Right atrium auricular region (tissue), 2 donors: ENCODE results near the gene SNTB2. TPM values are rescaled to one million over a fixed set of nuclear protein-coding genes. Genes with fewer than 3 reads are reported as not detected.

ENCODE experiments used
- DNase-seq: peaks from one replicate; pipeline ENCODE4 v3.0.0-alpha.2; 2019; ENCODE audit warnings: low spot score
- H3K27ac ChIP-seq, 2 donors: fragments of 200-600 bp; sonication (generic); 1 replicate in 1 of 2; 2 replicates in 1 of 2; pipeline ENCODE4 v1.5.1; 2016 to 2019
- H3K27me3 ChIP-seq, 2 donors: fragments of 200-600 bp; sonication (generic); one replicate each; pipeline versions ENCODE4 v1.5.1 to v1.6.0; 2017 to 2019
- H3K36me3 ChIP-seq: fragments of 200-600 bp; sonication (generic); one replicate; pipeline ENCODE4 v1.5.1; 2016
- H3K4me1 ChIP-seq, 2 donors: fragments of 200-600 bp; sonication (generic); one replicate each; pipeline versions ENCODE4 v1.5.1 to v1.6.0; 2017 to 2019
- H3K4me3 ChIP-seq, 2 donors: fragments of 200-600 bp; sonication (generic); 1 replicate in 1 of 2; 2 replicates in 1 of 2; pipeline ENCODE4 v1.5.1; 2017 to 2019; ENCODE audit warnings: mild to moderate bottlenecking in 1 of 2, moderate library complexity in 1 of 2
- H3K9me3 ChIP-seq, 2 donors: fragments of 200-600 bp; sonication (generic); one replicate each; pipeline ENCODE4 v1.5.1; 2019
- total RNA-seq, 2 donors: library from RNA; depleted of rRNA; stranded (reverse); fragments of >200 nt; gene quantifications; one replicate each; pipeline ENCODE4 v1.1.0, GENCODE V29; 2016
- TF ChIP-seq, protein P1 (sequence below), 2 donors: fragments of 200-600 bp; sonication (generic); IDR thresholded peaks; one replicate each; pipeline ENCODE4 v1.5.1; 2019; ENCODE audit warnings: antibody characterized with exemption in 2 of 2

SNTB2 gene
- total RNA-seq, 2 donors from 2014 or later = 12.3 to 35.1 TPM

DNA sequence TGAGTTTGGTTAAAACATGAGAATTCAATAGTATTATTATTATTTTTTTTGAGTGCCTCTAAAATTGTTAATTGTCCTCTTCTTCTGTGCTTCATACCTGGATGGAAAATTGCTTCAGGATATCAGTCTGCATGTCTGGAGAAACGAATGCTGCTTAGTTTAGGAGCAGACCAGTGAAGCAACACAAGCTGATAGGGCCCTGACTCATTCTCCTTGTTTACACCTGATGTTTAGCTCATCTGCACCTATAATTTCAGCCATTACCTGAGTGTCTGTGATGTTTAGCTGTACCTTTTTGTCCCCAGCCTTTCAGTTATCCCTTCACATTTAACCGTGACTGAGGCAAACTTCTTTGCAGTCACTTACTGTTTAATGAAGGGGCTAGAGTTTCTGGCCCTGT, 14.8 kb downstream of the SNTB2 start:
- Histone ChIP-seq H3K27me3 (no peaks in the 10 kb centered on the region), H3K36me3 (no peaks in the 10 kb centered on the region), H3K4me1 (peaks cover 0 to 24% of the 10 kb centered on the region in 2 donors), H3K4me3 (no peak overlapping the region), H3K27ac (no peak overlapping the region), H3K9me3 (no peaks in the 10 kb centered on the region)
- TF ChIP-seq, protein P1, sequence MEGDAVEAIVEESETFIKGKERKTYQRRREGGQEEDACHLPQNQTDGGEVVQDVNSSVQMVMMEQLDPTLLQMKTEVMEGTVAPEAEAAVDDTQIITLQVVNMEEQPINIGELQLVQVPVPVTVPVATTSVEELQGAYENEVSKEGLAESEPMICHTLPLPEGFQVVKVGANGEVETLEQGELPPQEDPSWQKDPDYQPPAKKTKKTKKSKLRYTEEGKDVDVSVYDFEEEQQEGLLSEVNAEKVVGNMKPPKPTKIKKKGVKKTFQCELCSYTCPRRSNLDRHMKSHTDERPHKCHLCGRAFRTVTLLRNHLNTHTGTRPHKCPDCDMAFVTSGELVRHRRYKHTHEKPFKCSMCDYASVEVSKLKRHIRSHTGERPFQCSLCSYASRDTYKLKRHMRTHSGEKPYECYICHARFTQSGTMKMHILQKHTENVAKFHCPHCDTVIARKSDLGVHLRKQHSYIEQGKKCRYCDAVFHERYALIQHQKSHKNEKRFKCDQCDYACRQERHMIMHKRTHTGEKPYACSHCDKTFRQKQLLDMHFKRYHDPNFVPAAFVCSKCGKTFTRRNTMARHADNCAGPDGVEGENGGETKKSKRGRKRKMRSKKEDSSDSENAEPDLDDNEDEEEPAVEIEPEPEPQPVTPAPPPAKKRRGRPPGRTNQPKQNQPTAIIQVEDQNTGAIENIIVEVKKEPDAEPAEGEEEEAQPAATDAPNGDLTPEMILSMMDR (IDR thresholded peaks at IDR 0.05) = no peak
- no peak for DNase-seq

DNA sequence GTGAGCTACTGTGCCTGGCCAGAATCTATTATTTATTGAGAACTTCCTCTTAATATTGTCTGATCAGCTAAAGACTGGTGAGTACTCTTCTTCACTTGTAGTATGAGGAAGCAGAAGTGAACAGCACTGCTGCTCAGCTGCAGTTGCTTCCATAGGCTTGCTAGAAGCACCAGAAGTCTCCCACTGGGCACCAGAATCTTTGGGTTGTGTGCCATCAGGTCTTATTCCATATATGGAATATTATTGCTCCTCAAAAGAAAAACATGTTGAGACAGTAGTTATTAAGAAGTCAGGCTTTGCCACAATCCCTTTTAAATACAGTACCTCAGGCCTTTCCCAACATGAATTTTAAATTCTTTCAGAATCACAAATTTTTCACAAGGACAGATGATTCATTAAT, 17.2 kb downstream of the SNTB2 start:
- Histone ChIP-seq H3K27ac (no peak overlapping the region), H3K4me1 (peaks cover 0 to 24% of the 10 kb centered on the region in 2 donors), H3K9me3 (no peaks in the 10 kb centered on the region), H3K27me3 (no peaks in the 10 kb centered on the region), H3K4me3 (no peak overlapping the region), H3K36me3 (no peaks in the 10 kb centered on the region)
- TF ChIP-seq, protein P1 (IDR thresholded peaks at IDR 0.05) = no peak
- no peak for DNase-seq

- Histone ChIP-seq H3K27me3 (no peaks in the 10 kb centered on the region), H3K36me3 (no peaks in the 10 kb centered on the region), H3K27ac (no peak overlapping the region), H3K4me3 (no peak overlapping the region), H3K4me1 (peaks cover 0 to 3% of the 10 kb centered on the region in 2 donors), H3K9me3 (no peaks in the 10 kb centered on the region)
- DNase-seq = no peak
- TF ChIP-seq, protein P1 (IDR thresholded peaks at IDR 0.05) = no peak
Measured at GRCh38 chr16:69209735-69210134, 22.8 kb downstream of the SNTB2 start.

DNA sequence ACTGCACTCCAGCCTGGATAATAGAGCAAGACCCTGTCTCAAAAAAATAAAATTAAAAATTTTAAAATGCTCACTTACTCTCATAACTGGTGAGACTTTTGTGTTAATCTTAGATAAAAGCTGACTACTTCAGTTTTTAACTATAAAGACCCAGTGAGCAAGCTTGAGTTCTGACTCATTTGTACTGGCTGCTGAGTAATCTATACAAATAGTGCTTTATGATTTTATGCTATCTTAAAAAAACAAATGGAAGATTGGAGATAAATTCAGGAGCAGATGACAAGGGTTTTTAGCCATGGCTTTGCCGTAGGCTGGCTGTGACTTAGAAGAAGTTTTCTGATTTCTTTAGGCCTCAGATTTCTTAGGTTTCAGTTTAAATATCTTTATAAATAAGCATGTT, 30.5 kb downstream of the SNTB2 start:
- TF ChIP-seq, protein P1 (IDR thresholded peaks at IDR 0.05) = no peak
- H3K27me3 ChIP-seq = no peaks in the 10 kb centered on the region
- no peaks in the 10 kb centered on the region for H3K9me3 ChIP-seq
- no peaks in the 10 kb centered on the region for H3K36me3 ChIP-seq
- peaks cover 0 to 12% of the 10 kb centered on the region in 2 donors for H3K4me1 ChIP-seq
- H3K4me3 ChIP-seq = no peak overlapping the region
- H3K27ac ChIP-seq = no peak overlapping the region
- no peak for DNase-seq

DNA sequence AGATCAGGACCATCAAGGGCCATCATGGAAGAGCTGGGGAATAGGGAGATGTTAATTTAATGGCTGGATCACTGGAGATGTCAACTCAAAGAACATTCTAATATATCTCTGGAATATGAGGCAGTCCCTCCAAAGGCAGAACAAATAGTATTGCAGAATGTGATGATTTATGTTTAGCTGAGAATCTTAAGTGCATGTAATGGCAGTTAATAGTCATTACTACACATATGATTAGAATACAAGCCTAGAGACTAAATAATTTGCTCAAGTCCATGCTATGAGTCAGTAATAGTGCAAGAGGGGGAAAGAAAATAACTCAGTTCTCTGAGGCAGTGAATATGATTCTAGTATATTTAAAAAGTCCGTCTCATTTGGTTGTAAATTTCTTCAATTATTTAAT, 32.3 kb downstream of the SNTB2 start:
- Histone ChIP-seq H3K4me3 (no peak overlapping the region), H3K27ac (no peak overlapping the region), H3K27me3 (no peaks in the 10 kb centered on the region), H3K9me3 (no peaks in the 10 kb centered on the region), H3K4me1 (peaks cover 0 to 13% of the 10 kb centered on the region in 2 donors), H3K36me3 (no peaks in the 10 kb centered on the region)
- TF ChIP-seq, protein P1 (IDR thresholded peaks at IDR 0.05) = no peak
- no peak for DNase-seq

- Histone ChIP-seq H3K9me3 (no peaks in the 10 kb centered on the region), H3K4me3 (no peak overlapping the region), H3K36me3 (no peaks in the 10 kb centered on the region), H3K27me3 (no peaks in the 10 kb centered on the region), H3K27ac (no peak overlapping the region), H3K4me1 (peaks cover 0 to 5% of the 10 kb centered on the region in 2 donors)
- no peak for DNase-seq
- TF ChIP-seq, protein P1 (IDR thresholded peaks at IDR 0.05) = no peak
Measured at GRCh38 chr16:69223882-69224281, 36.9 kb downstream of the SNTB2 start.
